GM19193 (cell line): ENCODE results near the gene RCAN2.

Experiments used
- POLR2A ChIP-seq: IDR thresholded peaks from 4 replicates; pipeline ENCODE4 v1.6.1; 2011; ENCODE audit not compliant: insufficient read depth, insufficient read length; ENCODE audit errors: extremely low read depth

RCAN2 gene

GRCh38 chr6:46420921-46421638 lies 70.2 kb downstream of the RCAN2 start:
- no peak for TF ChIP-seq POLR2A

GRCh38 chr6:46419576-46420002 lies 71.7 kb downstream of the RCAN2 start:
- TF ChIP-seq POLR2A, result no peak

GRCh38 chr6:46414398-46414797 lies 76.9 kb downstream of the RCAN2 start:
- TF ChIP-seq POLR2A, result no peak

GRCh38 chr6:46412662-46413061 lies 78.6 kb downstream of the RCAN2 start:
- TF ChIP-seq POLR2A, result no peak

GRCh38 chr6:46411456-46412197 lies 79.6 kb downstream of the RCAN2 start:
- no peak for TF ChIP-seq POLR2A

- no peak for TF ChIP-seq POLR2A
Observed at GRCh38 chr6:46410334-46410953, 80.8 kb downstream of the RCAN2 start.

GRCh38 chr6:46407776-46408530 lies 83.3 kb downstream of the RCAN2 start:
- TF ChIP-seq POLR2A, result no peak

- TF ChIP-seq POLR2A, result no peak
Observed at GRCh38 chr6:46407246-46407645, 84.0 kb downstream of the RCAN2 start.

- TF ChIP-seq POLR2A, result no peak
Observed at GRCh38 chr6:46400898-46401297, 90.4 kb downstream of the RCAN2 start.

- no peak for TF ChIP-seq POLR2A
Observed at GRCh38 chr6:46395530-46395929, 95.7 kb downstream of the RCAN2 start.

GRCh38 chr6:46393940-46394337 lies 97.3 kb downstream of the RCAN2 start:
- no peak for TF ChIP-seq POLR2A

GRCh38 chr6:46393161-46393939 lies 97.9 kb downstream of the RCAN2 start:
- no peak for TF ChIP-seq POLR2A

- TF ChIP-seq POLR2A, result no peak
Observed at GRCh38 chr6:46392294-46392693, 99.0 kb downstream of the RCAN2 start.

GRCh38 chr6:46390153-46390876 lies 100.9 kb downstream of the RCAN2 start:
- TF ChIP-seq POLR2A, result no peak
